Middle frontal gyrus (tissue), 1 donor: ENCODE data around the gene OBSL1.

Experiments
- DNase-seq: peaks from one replicate; pipeline ENCODE4 v3.0.0-alpha.2; 2015; ENCODE audit warnings: low spot score; ENCODE audit errors: extremely low spot score

The OBSL1 gene

DNA sequence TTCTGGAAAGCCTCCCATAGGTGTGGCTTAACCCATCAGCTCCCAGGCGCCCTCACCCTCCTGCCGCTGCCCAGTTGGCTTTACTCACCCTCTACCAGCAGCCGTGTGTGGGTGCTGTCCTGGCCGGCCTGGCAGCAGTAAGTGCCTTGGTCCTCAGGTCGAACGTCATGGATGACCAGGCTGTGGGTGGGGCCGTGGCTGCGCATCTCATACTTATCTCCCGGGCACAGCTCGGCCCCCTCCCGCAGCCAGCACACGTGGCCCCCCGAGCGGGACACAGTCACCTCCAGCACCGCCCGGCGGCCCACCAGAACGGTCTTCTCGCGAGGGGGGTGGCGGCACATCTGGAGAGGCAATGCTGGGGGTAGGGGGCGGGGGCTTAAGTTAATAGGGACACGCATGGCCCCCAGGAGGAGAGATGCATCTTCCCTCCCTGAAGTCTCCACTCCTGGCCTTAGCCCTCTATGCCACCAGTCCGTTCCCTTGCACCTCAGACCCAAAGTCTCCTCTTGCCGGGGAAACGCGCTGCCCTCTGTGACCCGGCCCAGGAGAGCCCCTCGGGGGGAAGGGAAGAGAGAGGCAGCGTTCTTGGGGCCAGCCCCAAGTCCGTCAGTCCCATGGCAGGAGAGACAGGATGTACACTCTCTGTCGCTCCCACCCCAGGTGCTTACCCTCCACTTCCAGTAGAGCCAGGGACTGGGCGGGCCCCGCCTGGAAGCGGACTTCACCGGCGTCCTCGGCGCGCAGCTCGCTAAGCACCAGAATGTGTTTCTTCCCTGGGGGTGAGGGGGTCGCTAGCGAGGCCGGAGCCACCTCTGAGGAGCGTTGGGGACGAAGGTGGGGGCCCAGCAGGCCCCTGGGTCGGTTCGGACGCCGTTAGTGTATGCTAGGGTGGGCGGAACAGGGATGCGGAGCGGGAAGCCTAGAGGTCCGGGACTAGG, 19.6 kb downstream of the OBSL1 start:
- no peak for DNase-seq

DNA sequence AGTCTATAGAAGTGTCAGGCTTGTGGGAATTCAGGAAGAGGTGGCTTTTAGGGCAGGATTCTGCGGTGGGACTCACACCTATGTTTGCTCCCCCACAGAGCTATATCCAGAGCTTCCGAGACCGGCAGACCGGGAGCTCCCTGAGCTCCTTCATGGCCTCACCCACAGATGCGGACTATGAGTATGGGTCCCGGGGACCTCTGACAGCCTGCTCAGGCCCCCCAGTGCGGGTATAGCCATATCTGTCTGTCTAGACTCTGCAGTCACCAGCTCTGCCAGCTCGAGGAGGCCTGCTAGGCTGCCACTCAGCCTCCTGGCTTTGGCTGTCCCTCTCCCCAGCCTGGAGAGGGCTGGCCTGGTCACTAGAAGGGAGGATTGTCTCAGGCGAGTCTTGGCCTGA, 21.7 kb downstream of the OBSL1 start:
- no peak for DNase-seq

DNA sequence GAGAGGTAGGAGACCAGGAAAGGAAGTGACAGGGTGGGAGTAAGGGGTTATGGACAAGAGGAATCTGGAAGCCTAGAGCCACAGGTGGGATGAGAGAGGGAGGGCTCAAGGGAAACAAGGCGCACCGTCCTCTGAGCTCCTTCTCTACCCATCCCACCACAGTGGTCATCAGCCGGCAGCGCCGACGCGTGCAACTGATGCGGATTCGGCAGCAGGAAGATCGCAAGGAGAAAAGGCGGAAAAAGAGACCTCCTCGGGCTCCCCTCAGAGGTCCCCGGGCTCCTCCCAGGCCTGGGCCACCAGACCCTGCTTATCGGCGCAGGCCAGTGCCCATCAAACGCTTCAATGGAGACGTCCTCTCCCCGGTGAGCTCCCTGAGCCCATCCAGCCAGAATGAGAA, 22.3 kb downstream of the OBSL1 start:
- DNase-seq = no peak

DNA sequence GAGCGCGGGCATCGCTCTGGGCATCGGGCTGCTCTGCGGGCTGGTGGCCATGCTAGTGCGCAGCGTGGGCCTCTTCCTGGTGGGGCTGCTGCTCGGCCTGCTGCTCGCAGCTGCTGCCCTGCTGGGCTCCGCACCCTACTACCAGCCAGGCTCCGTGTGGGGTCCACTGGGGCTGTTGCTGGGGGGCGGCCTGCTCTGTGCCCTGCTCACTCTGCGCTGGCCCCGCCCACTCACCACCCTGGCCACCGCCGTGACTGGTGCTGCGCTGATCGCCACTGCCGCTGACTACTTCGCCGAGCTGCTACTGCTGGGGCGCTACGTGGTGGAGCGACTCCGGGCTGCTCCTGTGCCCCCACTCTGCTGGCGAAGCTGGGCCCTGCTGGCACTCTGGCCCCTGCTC, 23.7 kb downstream of the OBSL1 start:
- no peak for DNase-seq

GRCh38 chr2:219545943-219546352, 25.4 kb downstream of the OBSL1 start:
- no peak for DNase-seq

GRCh38 chr2:219545295-219545942, 25.9 kb downstream of the OBSL1 start:
- no peak for DNase-seq

DNA sequence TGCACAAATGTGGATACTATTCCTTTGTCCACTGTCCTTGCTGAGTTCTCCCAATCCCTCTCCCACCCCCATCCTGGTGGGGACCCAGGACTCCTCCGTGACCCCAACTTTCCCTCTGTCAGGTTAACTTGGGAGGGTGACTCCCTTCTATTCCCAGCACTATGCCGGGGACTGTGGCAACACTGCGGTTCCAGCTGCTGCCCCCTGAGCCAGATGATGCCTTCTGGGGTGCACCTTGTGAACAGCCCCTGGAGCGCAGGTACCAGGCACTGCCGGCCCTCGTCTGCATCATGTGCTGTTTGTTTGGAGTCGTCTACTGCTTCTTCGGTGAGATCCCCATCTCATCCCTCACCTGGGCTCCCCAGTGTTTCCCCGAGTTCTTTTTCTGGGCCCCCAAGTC, 26.8 kb downstream of the OBSL1 start:
- DNase-seq = no peak

GRCh38 chr2:219543596-219544358, 27.6 kb downstream of the OBSL1 start, which contains the start of the genes CHPF and TMEM198:
TSS of gene CHPF (minus strand) at chr2:219543809. CDS start at chr2:219543538, 271 bp downstream.
TSS of gene TMEM198 (plus strand) at chr2:219544028. CDS start at chr2:219544728, 700 bp downstream.
- peak; percentile 98 for DNase-seq

- no peak for DNase-seq
Observed at GRCh38 chr2:219542931-219543595, 28.3 kb downstream of the OBSL1 start.

GRCh38 chr2:219541611-219542180, 29.6 kb downstream of the OBSL1 start:
- no peak for DNase-seq

GRCh38 chr2:219540784-219541504, 30.4 kb downstream of the OBSL1 start:
- no peak for DNase-seq

- DNase-seq = no peak
Observed at GRCh38 chr2:219539926-219540678, 31.2 kb downstream of the OBSL1 start.

DNA sequence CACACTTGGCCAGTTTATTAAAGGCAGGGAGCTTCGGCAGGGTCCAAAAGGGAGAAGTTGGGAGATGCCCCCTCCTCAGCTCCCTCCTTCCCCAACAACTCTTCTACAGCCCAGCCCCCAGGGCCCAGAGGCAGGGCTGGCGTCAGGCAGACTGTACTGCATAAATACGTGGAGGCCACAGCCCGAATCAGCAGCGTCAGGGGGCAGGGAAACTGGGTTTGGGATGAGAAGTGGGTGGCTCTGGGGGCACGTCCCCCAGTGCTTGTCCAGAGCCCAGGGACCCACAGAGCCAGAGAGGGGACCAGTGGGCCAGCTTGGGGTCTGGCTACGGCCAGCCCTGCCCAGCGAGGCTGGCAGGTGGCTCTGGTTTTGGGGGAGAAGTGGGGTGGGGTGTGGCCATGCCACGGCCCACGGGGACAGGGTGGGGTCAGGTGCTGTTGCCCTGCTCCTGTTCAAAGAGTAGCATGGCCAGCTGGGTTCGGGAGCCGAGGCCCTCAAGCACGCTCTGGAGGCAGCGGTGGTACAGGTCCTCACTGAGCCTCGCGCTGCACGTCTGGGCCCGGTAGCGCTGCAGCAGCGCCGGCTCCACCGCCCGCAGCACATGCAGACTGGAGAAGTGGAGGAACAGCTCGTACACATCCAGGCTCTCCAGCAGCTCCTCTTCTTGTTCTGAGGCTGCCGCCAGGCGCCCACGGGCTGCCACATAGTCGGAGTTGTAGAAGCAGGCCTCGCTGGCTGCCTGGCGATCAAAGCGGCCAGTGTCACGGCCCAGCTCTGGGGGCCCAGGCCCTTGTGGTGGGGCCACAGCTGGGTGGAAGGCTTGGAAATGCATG, 32.2 kb downstream of the OBSL1 start:
- no peak for DNase-seq

GRCh38 chr2:219538504-219538951, 32.8 kb downstream of the OBSL1 start:
- DNase-seq = no peak

DNA sequence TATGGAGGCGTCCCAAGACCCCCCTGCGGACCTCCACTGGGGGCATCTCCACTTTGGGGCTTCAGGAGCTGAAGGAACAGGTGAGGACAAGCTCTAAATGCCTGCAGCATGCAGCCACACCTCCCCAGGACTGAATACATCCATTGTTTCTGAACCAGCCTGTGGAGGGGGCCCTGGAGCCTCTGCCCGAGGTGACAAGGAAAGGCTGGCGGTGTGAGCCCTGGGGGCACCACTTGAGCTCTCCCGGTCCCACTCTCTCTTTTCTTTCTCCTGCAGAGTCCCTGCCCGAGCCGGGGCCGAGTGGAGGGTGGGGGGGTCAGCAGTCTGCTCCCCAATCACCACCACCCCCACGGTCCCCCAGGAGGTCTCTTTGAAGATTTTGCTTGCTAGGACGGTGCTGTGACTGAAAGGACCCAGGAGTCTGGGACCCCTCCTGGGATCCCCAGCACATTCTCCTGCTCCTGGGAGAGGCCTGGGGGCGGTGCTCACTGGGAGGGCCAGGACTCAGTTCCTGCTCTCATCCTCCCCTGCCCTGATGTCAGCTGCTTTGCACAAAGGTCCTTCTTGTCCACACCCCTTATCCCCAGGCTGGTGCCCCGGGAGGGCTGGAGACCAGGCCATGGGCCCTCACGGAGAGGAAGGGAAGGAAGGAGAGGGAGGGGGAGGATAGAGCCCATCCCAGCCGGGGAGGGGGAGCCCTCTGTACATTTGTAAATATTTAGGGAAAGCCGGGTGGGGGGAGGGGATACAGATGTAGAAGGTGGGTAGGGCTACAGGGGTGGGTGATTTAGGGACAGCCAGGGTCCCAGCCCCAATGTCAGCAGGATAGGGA, 33.5 kb downstream of the OBSL1 start:
- DNase-seq = no peak

DNA sequence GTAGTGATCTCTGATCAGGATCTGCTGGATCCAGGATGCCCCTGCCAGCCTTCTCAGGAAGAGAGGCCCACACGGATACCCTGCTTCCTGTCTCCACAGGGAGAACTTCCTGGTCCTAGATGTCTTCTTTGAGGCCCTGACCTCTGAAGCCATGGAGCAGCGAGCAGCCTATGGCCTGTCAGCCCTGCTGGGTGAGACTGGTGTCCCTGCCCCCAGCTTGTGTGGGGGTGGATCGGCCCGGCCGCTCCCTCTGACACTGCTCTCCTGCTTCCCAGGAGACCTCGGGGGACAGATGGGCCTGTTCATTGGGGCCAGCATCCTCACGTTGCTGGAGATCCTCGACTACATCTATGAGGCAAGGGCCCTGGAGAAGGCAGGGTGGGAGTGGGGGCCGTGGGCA, 34.4 kb downstream of the OBSL1 start:
- DNase-seq = no peak

DNA sequence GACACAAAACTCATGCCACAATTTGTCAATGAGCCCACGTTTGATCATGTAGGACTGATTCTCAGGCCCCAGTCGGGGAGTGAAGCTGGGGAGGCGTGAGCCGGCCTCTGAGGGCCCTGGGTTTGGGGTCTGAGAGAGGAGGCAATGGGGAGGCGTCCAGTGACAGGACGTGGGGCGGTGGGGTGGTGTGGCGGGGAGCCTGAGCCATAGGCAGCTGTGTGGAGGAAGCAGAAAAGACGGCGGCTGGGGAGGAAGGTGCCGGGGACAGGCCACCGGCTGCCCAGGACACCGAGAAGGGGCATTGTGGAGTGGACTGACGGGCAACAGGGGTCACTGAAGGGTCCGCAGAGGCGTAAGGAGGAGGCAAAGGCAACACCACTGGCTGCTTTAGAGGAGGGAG, 34.9 kb downstream of the OBSL1 start:
- DNase-seq = no peak
